ENCODE measurements around the gene JAM3. TPM values are rescaled to one million over a fixed set of nuclear protein-coding genes. Genes with fewer than 3 reads are reported as not detected.
A peak's percentile ranks its signal among the peaks of the same experiment; 100 is the strongest.

JAM3 gene
- total RNA-seq, 1 experiment from 2014 or later, result 1.6 TPM

DNA sequence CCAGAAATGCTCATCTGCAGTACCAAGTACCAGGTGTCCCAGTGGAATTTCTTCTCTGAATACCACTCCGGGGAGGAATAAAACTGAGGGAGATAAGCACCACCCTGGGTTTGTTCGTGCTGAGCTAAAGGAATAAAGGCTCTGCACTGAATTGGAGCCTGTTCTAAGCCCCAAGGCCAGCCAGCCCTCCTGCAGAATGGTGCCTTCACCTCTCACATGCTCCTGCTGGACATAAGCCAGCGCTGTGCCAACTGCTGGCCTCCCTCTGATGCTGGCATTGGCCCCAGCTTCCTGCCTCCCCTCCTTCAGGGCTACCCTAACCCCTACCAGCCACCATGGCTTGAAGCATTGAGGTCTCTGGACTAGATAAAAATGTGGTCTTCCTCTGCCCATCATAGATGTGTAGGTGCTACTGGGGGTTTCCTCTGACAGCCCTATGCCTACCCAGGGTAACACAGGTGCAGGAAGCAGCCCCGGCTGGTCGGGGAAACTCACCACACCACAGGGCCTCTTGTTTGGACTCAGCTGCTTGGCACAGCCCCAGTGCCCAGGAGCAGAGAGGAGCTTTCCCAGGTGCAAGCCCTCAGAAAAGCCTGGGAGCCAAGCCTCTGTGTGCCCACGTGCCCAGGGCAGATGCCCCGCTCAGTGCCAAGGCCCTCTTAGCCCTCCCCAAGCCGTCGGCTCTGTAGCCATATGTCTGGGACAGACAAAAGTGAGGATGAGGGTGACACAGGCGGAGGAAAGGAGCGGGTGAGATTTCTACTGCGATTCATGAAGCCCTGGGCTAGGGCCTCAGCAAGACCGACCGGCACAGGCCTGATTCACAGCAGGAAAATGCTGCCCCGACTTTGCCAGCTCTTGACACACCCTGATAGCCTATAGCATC is 34.1 kb upstream of the JAM3 start:
- Mint-ChIP-seq H3K9me3 (ENCODE audit: unreplicated experiment) (no peaks in the 10 kb centered on the region), H3K27me3 (ENCODE audit: insufficient read depth, unreplicated experiment) (no peaks in the 10 kb centered on the region), H3K36me3 (ENCODE audit: insufficient read depth, unreplicated experiment) (no peaks in the 10 kb centered on the region), H3K27ac (ENCODE audit: low read depth, unreplicated experiment) (peak overlapping the region; percentile 76), H3K4me3 (ENCODE audit: unreplicated experiment) (peak overlapping the region; percentile 62), H3K4me1 (ENCODE audit: insufficient read depth, unreplicated experiment) (peaks cover 36% of the 10 kb centered on the region)
- ChIA-PET CTCF (interaction anchor here (0.7 to 10.5 kb wide), 18 partner anchors 9 to 288 kb away, joined by 3 to 92 read pairs (median 4); no protein-coding TSS in a partner anchor), POLR2A (interaction anchor here (0.8 to 4.3 kb wide), 18 partner anchors 10 to 189 kb away, joined by 3 to 76 read pairs (median 4); partner anchors contain the start of genes IGSF9B and NCAPD3)
- TF ChIP-seq, protein P1, sequence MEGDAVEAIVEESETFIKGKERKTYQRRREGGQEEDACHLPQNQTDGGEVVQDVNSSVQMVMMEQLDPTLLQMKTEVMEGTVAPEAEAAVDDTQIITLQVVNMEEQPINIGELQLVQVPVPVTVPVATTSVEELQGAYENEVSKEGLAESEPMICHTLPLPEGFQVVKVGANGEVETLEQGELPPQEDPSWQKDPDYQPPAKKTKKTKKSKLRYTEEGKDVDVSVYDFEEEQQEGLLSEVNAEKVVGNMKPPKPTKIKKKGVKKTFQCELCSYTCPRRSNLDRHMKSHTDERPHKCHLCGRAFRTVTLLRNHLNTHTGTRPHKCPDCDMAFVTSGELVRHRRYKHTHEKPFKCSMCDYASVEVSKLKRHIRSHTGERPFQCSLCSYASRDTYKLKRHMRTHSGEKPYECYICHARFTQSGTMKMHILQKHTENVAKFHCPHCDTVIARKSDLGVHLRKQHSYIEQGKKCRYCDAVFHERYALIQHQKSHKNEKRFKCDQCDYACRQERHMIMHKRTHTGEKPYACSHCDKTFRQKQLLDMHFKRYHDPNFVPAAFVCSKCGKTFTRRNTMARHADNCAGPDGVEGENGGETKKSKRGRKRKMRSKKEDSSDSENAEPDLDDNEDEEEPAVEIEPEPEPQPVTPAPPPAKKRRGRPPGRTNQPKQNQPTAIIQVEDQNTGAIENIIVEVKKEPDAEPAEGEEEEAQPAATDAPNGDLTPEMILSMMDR (IDR thresholded peaks at IDR 0.05; ENCODE audit: unreplicated experiment), result no peak
- no TSS peak for BruUV-seq (replicated peaks)
- intact Hi-C loops (cut with micrococcal nuclease), result no loop called here
- peak; percentile 68 for DNase-seq (ENCODE audit: unreplicated experiment)

DNA sequence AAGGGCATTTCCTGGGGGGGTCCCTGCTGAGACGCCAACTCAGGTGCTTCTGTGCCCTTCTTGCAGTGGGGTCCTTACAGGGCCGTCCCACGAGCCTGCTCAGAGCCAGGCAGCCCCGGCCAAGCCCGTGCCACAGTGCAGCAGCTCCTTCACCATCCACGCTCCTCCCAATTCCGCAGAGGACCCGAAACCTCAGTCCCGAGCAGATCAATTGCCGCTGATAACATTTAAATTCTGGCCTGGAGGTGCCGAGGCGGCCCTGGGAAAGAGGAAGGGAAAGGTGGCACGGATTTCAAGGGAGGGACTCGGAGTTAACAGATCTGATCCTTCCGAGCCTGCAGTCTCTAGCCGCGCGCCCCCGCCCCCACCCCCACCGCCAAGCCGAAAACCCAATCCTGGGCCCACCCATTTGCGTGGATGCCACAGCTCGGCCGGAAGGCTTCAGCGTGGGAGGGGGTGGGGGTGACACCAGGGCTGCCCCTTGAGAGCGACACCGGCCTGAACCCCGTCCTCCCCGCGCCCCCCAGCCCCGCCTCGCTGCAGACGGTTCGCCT is 32.3 kb upstream of the JAM3 start:
- no TSS peak for BruUV-seq (replicated peaks)
- CTCF ChIA-PET, result interaction anchor here (0.9 to 10.5 kb wide), 4 partner anchors 12 to 87 kb away, joined by 3 to 92 read pairs (median 8); no protein-coding TSS in a partner anchor
- Mint-ChIP-seq H3K9me3 (ENCODE audit: unreplicated experiment) (no peaks in the 10 kb centered on the region), H3K27me3 (ENCODE audit: insufficient read depth, unreplicated experiment) (no peaks in the 10 kb centered on the region), H3K36me3 (ENCODE audit: insufficient read depth, unreplicated experiment) (no peaks in the 10 kb centered on the region), H3K27ac (ENCODE audit: low read depth, unreplicated experiment) (no peak overlapping the region), H3K4me3 (ENCODE audit: unreplicated experiment) (peak overlapping the region; percentile 70), H3K4me1 (ENCODE audit: insufficient read depth, unreplicated experiment) (peaks cover 53% of the 10 kb centered on the region)
- TF ChIP-seq, protein P1 (IDR thresholded peaks at IDR 0.05; ENCODE audit: unreplicated experiment), result no peak
- DNase-seq (ENCODE audit: unreplicated experiment), result no peak
- POLR2A ChIA-PET, result interaction anchor here (1.0 to 4.3 kb wide), 9 partner anchors 11 to 188 kb away, joined by 3 to 76 read pairs (median 5); partner anchors contain the start of gene VPS26B
- intact Hi-C loops (cut with micrococcal nuclease), result no loop called here

DNA sequence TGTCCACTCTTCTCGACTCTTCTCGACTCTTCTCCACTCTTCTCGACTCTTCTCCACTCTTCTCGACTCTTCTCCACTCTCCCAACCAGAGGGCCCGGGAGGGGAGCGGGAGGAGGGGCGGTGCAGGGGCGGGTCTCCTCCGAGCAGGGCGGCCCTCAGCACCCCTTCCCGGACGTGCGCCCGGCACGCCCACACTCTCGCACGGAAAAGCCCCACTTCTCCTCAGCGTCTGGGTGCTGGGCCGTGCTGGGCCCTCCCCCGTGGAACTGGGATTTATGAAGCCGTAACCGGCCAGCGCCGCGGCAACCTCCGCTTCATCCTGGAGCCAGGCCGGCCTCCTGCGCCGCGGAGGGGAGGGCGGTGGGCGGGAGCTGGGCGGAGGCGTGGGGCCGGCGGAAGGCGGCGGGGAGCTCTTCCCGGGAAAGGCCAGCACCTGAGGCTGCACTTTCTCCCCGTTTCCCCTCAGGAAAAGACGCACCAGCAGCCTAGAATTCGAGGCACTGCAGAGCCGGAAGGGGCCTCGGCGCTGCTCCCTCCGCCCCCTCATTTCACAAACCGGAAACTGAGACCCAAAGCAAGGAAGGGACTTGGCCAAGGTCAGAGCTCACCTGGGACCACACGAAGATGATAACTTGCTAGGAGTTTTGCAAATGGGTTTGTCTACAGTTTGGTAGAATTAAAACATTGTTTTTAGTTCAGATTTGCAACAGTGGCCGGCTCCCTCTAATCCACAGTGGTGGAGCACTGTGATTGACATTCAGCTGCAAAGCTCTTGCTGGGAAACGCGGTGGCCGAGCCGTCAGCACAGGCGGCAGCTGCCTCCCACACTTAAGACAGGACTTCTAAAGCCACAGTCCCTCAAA is 31.6 kb upstream of the JAM3 start:
- ChIA-PET CTCF (interaction anchor here (0.7 to 10.5 kb wide), 4 partner anchors 13 to 110 kb away, joined by 3 to 92 read pairs (median 6); no protein-coding TSS in a partner anchor), POLR2A (interaction anchor here (0.6 to 4.3 kb wide), 16 partner anchors 10 to 187 kb away, joined by 3 to 27 read pairs (median 4); partner anchors contain the start of genes IGSF9B and VPS26B)
- H3K27ac Mint-ChIP-seq (ENCODE audit: low read depth, unreplicated experiment), result peak overlapping the region; percentile 7
- H3K4me1 Mint-ChIP-seq (ENCODE audit: insufficient read depth, unreplicated experiment), result peaks cover 56% of the 10 kb centered on the region
- no peaks in the 10 kb centered on the region for H3K36me3 Mint-ChIP-seq (ENCODE audit: insufficient read depth, unreplicated experiment)
- BruUV-seq (replicated peaks), result no TSS peak
- peak overlapping the region; percentile 70 for H3K4me3 Mint-ChIP-seq (ENCODE audit: unreplicated experiment)
- no peaks in the 10 kb centered on the region for H3K9me3 Mint-ChIP-seq (ENCODE audit: unreplicated experiment)
- no peaks in the 10 kb centered on the region for H3K27me3 Mint-ChIP-seq (ENCODE audit: insufficient read depth, unreplicated experiment)
- peak; percentile 51 for DNase-seq (ENCODE audit: unreplicated experiment)
- TF ChIP-seq, protein P1 (IDR thresholded peaks at IDR 0.05; ENCODE audit: unreplicated experiment), result no peak
- intact Hi-C loops (cut with micrococcal nuclease), result no loop called here

Data from MCF 10A (cell line).